GM19023 (cell line): ENCODE results near the gene NKG7.

Source experiments
- ATAC-seq: cut with Tn5 transposase; IDR thresholded peaks from one replicate; pipeline ENCODE4 v1.9.1; 2021; ENCODE audit warnings: mild to moderate bottlenecking, moderate library complexity; ENCODE audit not compliant: unreplicated experiment

NKG7 gene

DNA sequence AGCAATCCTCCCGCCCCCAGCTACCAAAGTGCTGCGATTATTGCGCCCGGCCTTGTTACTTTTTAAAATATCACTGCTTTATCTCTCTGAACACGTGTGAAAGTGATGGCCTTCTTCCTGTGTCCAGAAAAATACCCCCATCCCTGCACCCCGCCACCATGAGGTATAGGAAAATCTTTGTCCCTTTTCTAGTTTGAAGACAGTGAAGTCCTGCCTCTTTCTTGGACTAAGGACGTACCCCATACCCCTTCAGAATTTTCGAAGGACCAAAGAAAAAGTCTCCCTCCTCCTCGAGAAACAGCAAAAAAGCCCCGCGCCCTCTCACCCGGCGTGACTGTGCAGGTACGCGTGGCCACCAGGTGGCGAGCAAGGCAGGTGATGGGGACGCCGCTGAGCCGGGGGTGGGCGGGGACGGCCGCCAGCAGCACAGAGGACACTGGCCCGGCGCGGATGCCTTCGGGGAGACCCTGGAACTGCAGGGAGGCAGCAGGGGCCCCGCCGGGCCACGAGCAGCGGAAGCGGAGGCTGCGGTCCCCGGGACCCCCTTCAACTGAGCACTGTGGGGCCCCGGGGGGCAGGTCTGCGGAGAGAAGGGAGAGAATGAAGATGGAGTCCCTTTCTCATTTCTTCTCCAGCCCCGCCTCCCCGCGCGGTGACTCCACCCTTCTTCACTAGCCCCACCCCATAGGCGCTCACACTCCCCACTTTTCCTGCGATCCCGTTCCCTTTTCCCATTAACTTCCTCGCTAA lies 33.7 kb downstream of the NKG7 start:
- peak; percentile 50 for ATAC-seq

DNA sequence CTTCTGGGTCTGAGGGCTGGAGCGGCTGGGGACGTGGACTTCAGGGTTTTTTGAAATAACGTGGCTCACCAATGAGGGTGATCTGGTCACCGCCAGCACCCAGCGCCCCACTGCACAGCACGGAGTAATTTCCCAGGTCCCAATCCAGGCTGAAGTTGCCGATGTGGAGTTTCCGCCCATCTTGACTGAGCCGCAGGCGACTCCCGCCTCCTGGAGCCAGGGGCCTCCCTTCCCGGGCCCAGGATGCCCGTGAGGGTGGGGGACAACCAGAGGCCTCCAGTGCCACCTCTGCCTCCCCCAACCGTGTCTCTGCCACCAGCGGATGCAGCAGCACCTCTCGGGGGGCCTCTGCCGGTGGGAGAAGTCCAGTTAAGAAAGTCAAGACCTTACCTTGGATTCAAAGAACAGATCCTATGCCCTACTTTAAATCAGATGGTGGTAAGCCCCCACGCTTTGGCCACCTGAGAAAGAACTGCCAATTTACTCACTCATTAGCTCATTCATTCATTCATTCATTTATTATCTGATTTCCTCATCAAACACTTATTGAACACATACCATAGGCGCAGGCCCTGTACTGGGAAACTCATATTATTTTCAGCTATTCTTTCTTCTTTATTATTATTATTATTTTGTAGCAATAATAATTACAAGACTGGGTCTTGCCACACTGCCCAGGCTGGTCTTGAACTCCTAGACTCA lies 34.4 kb downstream of the NKG7 start:
- ATAC-seq, result no peak

DNA sequence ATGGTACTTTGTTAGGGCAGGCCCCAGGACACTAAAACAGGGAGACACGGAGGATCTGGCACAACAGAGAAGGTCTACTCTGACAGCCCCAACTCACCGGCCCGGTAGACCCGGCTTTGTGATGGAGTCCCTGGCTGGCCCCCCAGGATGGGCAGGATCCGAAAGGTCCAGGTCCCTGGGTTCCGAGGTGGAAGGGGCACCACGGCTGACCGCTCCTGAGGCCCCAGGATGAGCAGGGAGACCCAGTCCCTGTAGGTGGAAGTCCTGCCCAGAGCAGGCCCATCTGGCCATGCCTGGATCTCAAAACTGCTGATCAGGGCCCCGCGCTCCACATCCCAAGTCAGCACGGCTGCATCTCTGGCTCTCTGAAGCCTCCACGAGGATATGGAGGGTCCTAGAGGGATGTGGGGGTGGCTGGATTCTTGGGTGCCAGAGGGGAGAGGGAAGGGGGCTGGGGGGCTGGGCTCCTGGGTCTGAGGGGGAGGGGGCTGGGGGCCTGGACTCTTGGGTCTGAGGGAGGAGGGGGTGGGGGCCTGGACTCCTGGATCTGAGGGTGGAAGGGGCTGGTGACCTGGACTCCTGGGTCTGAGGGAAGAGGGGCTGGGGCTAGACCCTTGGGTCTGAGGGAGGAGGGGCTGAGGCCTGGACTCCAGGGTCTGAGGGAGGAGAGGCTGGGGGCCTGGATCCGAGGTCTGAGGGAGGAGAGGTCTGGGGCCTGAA lies 35.2 kb downstream of the NKG7 start:
- no peak for ATAC-seq

DNA sequence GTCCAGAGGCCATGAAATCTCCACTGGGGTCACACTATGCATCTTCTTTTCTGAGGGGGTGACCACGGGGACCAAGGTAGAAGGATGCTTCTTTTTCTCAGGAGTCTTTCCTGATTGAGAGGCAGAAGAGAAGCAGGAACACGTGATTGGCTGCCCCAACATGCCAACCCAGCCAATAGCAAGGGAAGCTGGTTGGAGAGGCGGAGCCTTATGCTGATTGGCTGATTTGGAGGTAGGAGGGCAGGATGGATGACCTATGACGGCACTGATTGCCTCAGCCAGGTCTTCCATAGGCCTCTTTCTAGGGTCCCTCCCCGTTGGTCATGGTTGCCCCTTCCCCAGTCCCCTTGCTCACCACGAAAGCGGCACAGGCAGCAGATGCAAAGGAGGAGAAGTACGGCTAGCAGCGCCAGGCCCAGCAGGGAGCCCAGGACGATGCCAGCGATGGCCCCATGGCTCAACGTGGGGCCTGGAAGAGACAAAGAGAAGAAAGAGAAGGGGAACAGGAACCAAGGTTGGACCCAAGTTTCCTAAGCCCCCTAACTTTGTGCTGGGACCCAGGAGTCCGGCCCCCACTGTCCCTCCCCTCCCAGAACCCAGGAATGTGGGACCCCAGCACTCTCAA lies 38.5 kb downstream of the NKG7 start:
- ATAC-seq, result no peak

DNA sequence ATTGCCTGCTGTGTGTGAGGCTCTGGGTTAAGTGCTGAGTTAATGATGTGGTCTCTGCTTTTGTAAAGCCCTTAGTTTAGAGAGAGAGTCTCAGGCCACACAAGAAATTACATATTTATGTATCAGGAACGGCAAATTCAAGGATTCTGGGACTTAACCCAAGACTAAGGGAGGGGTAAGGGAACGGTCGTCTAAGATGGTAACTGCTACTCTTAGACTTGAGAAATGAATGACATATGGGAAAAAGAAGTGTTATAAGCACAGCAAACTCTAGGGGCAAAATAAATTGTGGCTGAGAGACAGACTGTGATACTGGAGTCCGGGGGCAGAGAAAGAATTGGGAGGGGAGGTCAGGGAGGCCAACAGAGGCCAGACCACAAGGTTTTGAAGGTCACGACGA lies 40.7 kb downstream of the NKG7 start:
- no peak for ATAC-seq

DNA sequence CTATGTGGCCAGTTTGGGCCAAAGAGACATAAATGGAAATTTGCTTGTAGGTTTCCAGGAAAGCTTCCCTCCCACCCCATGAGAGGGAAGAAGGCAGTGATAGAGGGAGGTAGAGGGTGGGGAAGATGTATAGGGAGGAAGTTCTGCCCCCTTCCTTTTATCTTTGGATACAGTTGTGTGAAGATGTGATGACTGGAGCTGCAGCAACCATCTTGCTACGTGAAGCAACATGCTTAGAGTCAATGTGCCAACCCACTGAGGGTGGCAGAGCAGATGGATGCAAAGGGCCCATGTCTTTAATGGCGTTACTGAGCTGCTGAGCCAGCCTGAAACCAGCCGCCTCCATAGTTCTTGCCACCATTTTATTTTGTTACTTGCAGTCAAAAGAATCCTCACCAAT lies 41.3 kb downstream of the NKG7 start:
- no peak for ATAC-seq

DNA sequence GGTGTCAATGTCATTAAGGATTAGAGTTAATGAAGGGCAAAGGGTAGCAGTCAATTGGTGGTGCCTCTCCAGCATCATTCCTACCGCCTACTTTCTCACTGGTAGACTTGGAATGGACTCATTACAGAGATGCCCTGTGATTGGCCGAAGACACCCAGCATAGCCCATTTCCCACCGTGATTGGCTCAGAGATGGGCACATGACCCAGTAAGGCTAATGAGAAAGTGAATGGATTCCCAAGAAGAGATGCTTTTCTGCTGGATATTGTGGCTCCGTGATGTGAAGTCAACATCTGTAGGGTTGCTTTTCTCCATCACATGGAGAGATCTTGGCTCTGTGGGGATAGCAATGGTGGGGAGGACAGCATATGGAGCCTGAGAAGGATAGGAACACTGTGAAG lies 42.1 kb downstream of the NKG7 start:
- ATAC-seq, result no peak

DNA sequence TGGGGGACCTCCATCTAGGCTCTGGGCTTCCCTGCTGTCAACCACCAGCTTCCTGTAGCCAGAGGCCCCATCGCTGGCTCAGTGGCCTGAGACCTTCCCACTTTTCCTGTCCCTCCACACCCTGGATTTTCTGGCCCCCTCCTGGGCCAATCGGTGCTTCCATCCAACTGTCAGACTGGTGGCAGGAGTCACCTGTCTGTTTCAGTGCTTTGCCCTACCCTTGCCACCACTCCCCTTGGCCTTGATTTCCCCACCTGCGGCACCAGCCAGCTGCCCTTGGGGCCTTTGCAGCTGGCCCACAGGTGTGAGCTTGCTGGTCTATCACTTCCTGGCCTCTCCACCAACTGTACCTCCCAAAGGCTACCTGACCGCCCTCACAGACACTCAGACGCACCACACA lies 43.0 kb downstream of the NKG7 start:
- ATAC-seq, result no peak

DNA sequence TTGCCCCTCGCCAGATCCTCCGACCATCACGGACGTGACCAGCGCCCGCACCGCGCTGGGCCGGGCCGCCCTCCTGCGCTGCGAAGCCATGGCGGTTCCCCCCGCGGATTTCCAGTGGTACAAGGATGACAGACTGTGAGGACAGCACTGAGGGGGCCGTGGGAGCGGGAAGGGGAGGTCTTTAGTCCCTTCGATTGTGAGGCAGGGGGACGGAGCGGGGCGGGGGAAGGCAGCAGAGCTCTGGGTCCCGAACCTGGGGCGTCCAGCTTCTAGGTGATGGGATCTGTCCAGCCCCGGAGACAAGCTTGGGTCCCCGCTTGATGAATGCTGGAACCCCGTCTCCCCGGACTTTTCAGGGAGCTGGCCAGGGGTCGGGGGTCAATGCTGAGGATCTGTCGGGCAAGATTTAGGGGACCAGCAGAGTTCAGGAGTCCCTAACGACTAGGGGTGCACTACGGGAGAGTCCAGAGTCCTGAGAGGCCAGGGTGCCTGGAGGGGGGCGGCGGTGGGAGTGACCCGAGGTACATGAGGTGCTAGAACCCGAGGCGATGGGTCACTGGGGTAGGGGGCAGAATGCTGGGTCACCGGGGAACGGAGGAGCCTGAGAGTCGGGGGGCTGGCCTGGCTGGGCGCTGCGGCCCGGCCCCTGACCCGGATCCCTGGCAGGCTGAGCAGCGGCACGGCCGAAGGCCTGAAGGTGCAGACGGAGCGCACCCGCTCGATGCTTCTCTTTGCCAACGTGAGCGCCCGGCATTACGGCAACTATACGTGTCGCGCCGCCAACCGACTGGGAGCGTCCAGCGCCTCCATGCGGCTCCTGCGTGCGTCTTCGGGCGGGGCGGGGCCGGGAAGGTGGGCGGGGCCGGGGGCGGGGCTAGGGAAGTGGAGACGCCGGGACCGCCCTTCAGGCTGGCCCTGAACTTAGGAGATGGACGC lies 45.1 kb downstream of the NKG7 start:
- ATAC-seq, result no peak

DNA sequence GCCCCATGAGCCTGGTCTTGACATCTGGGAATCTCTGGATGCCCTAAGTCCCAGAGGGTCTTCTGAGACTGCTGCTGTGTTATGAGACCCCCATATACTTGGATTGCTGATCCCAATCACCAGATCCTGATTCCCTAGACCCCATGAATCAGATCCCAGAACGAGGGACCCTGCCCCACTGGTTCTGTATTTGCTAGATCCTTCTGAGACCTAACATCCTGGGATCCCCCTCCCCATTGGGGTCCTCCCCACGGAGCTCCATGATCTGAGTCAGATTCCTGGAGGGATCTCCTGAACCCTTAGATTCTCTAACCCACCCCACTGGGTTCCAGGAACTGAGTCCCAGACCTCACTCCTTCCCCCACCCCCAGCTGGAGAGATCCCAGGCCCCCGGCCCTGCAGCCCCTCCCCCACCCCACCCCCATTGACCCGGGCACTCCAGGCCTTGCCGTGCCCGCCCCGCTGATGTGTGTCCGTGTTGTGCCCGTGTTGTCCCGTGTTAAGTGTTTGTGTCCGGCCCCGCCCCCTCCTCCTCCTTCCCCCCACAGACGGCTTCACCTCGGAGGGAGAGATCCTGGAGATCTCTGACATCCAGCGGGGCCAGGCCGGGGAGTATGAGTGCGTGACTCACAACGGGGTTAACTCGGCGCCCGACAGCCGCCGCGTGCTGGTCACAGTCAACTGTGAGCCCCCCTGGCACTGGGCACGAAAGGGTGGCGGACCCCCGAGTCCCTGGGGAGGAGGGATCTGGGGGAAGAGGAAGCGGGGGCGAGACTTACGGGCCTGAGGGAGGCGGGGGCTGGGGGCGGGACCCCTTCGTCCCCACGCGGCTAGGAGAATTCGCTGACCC lies 46.0 kb downstream of the NKG7 start:
- no peak for ATAC-seq

DNA sequence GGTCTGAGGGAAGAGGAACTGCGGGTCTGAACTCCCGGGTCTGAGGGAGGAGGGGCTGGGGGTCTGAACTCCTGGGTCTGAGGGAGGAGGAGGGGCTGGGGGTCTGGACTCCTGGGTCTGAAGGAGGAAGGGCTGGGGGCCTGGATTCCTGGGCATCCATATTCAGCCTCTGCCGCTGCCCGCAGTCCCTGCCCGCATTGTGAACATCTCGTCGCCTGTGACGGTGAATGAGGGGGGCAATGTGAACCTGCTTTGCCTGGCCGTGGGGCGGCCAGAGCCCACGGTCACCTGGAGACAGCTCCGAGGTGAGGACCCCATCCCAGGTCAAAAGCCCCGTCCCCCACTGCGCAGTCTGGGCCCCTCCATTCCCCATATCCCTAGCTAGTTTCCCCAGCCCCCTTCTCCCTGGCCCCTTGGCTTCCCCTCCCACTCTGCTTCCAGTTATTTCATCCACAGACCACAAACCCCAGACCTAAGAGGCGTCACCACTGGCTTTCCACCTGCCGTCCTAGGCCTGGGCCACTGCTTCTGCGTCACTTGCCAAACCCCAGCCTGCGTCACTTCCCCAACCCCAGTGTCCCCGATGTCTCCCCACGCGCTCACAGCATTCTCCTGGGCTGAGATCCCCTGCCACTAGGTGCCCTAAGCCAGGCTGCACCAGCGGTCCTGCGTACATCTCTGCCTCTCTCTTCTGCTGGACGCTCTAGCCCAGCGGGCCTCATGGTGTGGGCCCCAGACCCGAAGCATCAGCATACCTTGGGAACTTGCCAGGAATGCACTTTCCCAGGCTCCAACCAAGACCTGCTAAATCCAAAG lies 47.1 kb downstream of the NKG7 start:
- no peak for ATAC-seq

DNA sequence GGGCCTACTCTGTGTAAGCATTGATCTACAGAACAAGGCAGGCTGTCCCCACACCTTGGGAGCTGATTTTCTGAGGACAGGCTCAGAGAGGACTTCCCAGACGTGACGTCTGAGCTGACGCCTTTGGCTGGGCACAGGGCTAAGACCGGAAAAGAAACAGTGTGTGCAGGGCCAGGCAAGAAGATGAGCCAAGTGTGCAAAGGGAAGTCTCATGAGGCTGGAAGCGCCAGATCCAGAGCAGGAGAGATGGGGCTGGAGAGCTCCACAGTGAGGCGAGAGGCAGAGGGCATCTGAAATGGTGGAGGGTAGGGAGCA lies 48.3 kb downstream of the NKG7 start:
- no peak for ATAC-seq

DNA sequence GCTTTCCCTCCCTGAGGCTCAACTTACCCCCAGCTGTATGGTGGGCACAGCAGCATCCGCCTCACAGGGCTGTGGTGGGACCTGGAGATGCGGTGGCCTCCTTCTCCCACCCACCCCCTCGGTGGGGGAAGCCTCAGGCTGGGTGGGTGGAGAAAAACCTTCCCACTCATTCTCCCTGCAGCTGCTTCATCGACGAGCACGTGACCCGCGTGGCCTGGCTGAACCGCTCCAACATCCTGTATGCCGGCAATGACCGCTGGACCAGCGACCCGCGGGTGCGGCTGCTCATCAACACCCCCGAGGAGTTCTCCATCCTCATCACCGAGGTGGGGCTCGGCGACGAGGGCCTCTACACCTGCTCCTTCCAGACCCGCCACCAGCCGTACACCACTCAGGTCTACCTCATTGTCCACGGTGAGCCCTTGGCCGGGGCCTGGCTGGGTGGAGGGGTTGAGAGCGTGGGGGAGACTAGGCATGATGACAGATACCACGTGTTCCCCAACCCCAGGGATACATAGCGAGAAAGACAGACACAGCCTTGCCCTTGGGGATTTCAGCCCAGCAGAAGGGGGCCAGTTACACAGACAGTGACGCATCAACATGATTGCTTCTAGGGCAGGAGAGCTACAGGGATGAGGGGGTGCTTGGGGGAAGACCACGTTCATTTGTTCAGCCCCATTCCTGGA lies 48.8 kb downstream of the NKG7 start:
- ATAC-seq, result no peak

DNA sequence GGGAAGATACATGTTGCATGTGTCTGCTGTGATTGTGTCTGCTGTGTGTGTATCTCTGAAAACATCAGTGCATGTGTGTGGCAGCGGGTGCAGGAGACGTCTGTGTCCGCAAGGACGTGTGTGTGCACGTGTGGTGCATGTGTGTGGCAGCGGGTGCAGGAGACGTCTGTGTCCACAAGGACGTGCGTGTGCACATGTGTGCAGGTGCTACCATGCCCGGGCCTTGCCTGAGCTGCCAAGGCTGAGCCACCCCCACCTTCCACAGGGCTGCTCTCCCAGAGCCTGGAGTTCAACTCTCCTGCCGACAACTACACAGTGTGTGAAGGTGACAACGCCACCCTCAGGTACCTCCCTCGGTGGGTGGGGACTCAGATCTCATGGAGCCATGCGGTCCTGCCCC lies 50.7 kb downstream of the NKG7 start:
- ATAC-seq, result no peak
